WERI-Rb-1 (cell line): ENCODE data around the gene MIDN.

Experiments used
- DNase-seq: peaks from one replicate; pipeline ENCODE4 v3.0.0-alpha.2; 2020
- H3K27ac ChIP-seq: fragments of 250-450 bp; sonication (Bioruptor Pico); 2 replicates; pipeline ENCODE4 v1.5.1; 2020; ENCODE audit warnings: mild to moderate bottlenecking, moderate library complexity
- H3K27me3 ChIP-seq: fragments of 250-450 bp; sonication (Bioruptor Pico); 2 replicates; pipeline ENCODE4 v1.5.1; 2021; ENCODE audit warnings: mild to moderate bottlenecking, low read depth, moderate library complexity; ENCODE audit not compliant: insufficient read depth, severe bottlenecking
- H3K36me3 ChIP-seq: fragments of 250-450 bp; sonication (Bioruptor Pico); 2 replicates; pipeline ENCODE4 v1.5.1; 2020; ENCODE audit warnings: mild to moderate bottlenecking, moderate library complexity
- H3K4me3 ChIP-seq: 2 replicates; pipeline ENCODE4 v1.5.1; 2011; ENCODE audit warnings: low read depth, mild to moderate bottlenecking, control low read depth, low read length
- H3K9me3 ChIP-seq: fragments of 250-450 bp; sonication (Bioruptor Pico); 2 replicates; pipeline ENCODE4 v1.5.1; 2021; ENCODE audit warnings: mild to moderate bottlenecking, moderate library complexity; ENCODE audit not compliant: severe bottlenecking
- CTCF ChIP-seq: IDR thresholded peaks from 2 replicates; pipeline ENCODE4 v1.5.1; 2011; ENCODE audit warnings: low read depth, mild to moderate bottlenecking, control low read depth, inconsistent platforms, low read length

MIDN gene

GRCh38 chr19:1256646-1257474 lies 8.5 kb downstream of the MIDN start:
- Histone ChIP-seq H3K27ac (no peak overlapping the region), H3K9me3 (no peaks in the 10 kb centered on the region), H3K27me3 (no peaks in the 10 kb centered on the region), H3K36me3 (peaks cover 60% of the 10 kb centered on the region), H3K4me3 (no peak overlapping the region)
- TF ChIP-seq CTCF, result no peak
- DNase-seq, result no peak

GRCh38 chr19:1257475-1258162 lies 9.2 kb downstream of the MIDN start:
- Histone ChIP-seq H3K9me3 (no peaks in the 10 kb centered on the region), H3K4me3 (no peak overlapping the region), H3K27me3 (no peaks in the 10 kb centered on the region), H3K27ac (no peak overlapping the region), H3K36me3 (peaks cover 53% of the 10 kb centered on the region)
- DNase-seq, result no peak
- TF ChIP-seq CTCF, result no peak

- no peak for DNase-seq
- Histone ChIP-seq H3K27ac (no peak overlapping the region), H3K4me3 (no peak overlapping the region), H3K36me3 (peaks cover 48% of the 10 kb centered on the region), H3K27me3 (no peaks in the 10 kb centered on the region), H3K9me3 (no peaks in the 10 kb centered on the region)
- TF ChIP-seq CTCF, result no peak
These were observed 9.7 kb downstream of the MIDN start for GRCh38 chr19:1258163-1258492.

- Histone ChIP-seq H3K27me3 (no peaks in the 10 kb centered on the region), H3K4me3 (no peak overlapping the region), H3K36me3 (peaks cover 42% of the 10 kb centered on the region), H3K27ac (peak overlapping the region; percentile 57), H3K9me3 (no peaks in the 10 kb centered on the region)
- no peak for TF ChIP-seq CTCF
- DNase-seq, result no peak
These were observed 10.4 kb downstream of the MIDN start for GRCh38 chr19:1258707-1259205.

GRCh38 chr19:1259206-1259875 lies 11.0 kb downstream of the MIDN start:
- Histone ChIP-seq H3K36me3 (peaks cover 36% of the 10 kb centered on the region), H3K27ac (peak overlapping the region; percentile 57), H3K9me3 (no peaks in the 10 kb centered on the region), H3K27me3 (no peaks in the 10 kb centered on the region), H3K4me3 (no peak overlapping the region)
- no peak for TF ChIP-seq CTCF
- DNase-seq, result peak; percentile 68
